Measurements from ENCODE around the gene MCOLN3.

DNA sequence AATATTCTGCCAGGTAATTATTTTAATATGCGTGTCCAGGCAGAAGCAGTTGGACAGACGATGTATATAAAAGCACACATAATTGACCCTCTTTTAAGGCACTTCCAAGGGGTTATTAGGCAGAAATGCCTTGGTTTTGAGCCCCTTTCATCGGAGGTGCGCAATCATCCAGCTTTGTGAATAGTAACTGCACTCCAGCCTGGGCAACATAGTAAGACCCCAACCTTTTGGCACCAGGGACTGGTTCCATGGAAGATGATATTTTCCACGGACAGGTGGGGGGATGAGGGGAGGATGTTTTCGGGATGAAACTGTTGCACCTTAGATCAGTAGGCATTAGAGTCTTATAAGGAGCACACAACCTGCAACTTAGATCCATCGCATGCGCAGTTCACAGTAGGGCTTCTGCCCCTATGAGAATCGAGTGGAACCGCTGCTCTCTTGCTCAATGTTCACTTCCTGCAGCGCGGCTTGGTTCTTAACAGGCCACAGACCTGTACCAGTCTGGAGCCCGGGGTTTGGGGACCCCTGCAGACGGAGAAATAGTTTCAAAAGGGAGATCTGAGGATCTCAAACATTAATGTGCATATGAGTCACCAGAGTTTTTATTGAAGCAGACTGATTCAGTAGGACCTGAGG, 49.5 kb downstream of the MCOLN3 start:
- TF ChIP-seq POLR2AphosphoS5 (IDR thresholded peaks at IDR 0.05; ENCODE audit: low read depth) = no peak
- TF ChIP-seq, protein P1, sequence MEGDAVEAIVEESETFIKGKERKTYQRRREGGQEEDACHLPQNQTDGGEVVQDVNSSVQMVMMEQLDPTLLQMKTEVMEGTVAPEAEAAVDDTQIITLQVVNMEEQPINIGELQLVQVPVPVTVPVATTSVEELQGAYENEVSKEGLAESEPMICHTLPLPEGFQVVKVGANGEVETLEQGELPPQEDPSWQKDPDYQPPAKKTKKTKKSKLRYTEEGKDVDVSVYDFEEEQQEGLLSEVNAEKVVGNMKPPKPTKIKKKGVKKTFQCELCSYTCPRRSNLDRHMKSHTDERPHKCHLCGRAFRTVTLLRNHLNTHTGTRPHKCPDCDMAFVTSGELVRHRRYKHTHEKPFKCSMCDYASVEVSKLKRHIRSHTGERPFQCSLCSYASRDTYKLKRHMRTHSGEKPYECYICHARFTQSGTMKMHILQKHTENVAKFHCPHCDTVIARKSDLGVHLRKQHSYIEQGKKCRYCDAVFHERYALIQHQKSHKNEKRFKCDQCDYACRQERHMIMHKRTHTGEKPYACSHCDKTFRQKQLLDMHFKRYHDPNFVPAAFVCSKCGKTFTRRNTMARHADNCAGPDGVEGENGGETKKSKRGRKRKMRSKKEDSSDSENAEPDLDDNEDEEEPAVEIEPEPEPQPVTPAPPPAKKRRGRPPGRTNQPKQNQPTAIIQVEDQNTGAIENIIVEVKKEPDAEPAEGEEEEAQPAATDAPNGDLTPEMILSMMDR (IDR thresholded peaks at IDR 0.05; ENCODE audit: insufficient read depth, low read length) = no peak

All from HL-60 (cell line).